Activated CD8-positive, alpha-beta T cell treated with anti-CD3 and anti-CD28 coated beads, Interleukin-2, amount 10 ng/mL, durations not matched to agents 7 days and 5 days (primary cell): Measurements from ENCODE around the gene DEF6. TPM values are rescaled to one million over a fixed set of nuclear protein-coding genes. Genes with fewer than 3 reads are reported as not detected.
A peak's percentile ranks its signal among the peaks of the same experiment; 100 is the strongest.

Experiments
- ATAC-seq: fragments of 150-1000 bp; cut with Tn5 transposase; one replicate; pipeline ENCODE4 v1.10.0; 2021; ENCODE audit warnings: moderate library complexity
- CTCF ChIA-PET: fragments of 350-600 bp; sonication (Branson Sonifier 250); formaldehyde crosslinking; loops from one replicate; lab custom pipeline; 2021; ENCODE audit warnings: antibody characterized with exemption; lab: Charles Lee
- POLR2A ChIA-PET: fragments of 350-600 bp; sonication (Branson Sonifier 250); formaldehyde crosslinking; loops from one replicate; lab custom pipeline; 2021; ENCODE audit warnings: antibody characterized with exemption; lab: Charles Lee
- DNase-seq: peaks from one replicate; pipeline ENCODE4 v3.0.0-alpha.2; 2020
- H3K27ac Mint-ChIP-seq: one replicate; pipeline ENCODE4 v1.8.0; 2021; ENCODE audit warnings: mild to moderate bottlenecking, mixed read lengths
- H3K27me3 Mint-ChIP-seq: one replicate; pipeline ENCODE4 v1.8.0; 2021; ENCODE audit warnings: low read depth, mixed read lengths
- H3K36me3 Mint-ChIP-seq: one replicate; pipeline ENCODE4 v1.8.0; 2021; ENCODE audit warnings: low read depth, mixed read lengths
- H3K4me1 Mint-ChIP-seq: one replicate; pipeline ENCODE4 v1.8.0; 2021; ENCODE audit warnings: low read depth, mixed read lengths
- H3K4me3 Mint-ChIP-seq: one replicate; pipeline ENCODE4 v1.8.0; 2021; ENCODE audit warnings: mild to moderate bottlenecking, mixed read lengths
- H3K9me3 Mint-ChIP-seq: one replicate; pipeline ENCODE4 v1.8.0; 2022; ENCODE audit warnings: mixed read lengths; ENCODE audit not compliant: insufficient read depth
- total RNA-seq, 2 experiments: library from RNA; stranded (reverse); gene quantifications; one replicate each; pipeline ENCODE4 v1.2.3, GENCODE V29; 2021

DEF6 gene
- total RNA-seq, 2 experiments from 2014 or later = 191 to 195 TPM

GRCh38 chr6:35351422-35351821 is 53.8 kb downstream of the DEF6 start:
- H3K36me3 Mint-ChIP-seq = peaks cover 75% of the 10 kb centered on the region
- no peaks in the 10 kb centered on the region for H3K27me3 Mint-ChIP-seq
- no peak for ATAC-seq
- no peaks in the 10 kb centered on the region for H3K9me3 Mint-ChIP-seq
- CTCF ChIA-PET = interaction anchor here (0.6 to 1.1 kb wide), 4 partner anchors 10 to 233 kb away, joined by 3 to 5 read pairs (median 4); partner anchors contain the start of genes DEF6 and PPARD
- no peak for DNase-seq
- POLR2A ChIA-PET = no interaction called here
- no peak overlapping the region for H3K27ac Mint-ChIP-seq
- peaks cover 39% of the 10 kb centered on the region for H3K4me1 Mint-ChIP-seq
- no peak overlapping the region for H3K4me3 Mint-ChIP-seq

- Mint-ChIP-seq H3K4me3 (no peak overlapping the region), H3K36me3 (peaks cover 75% of the 10 kb centered on the region), H3K4me1 (peaks cover 29% of the 10 kb centered on the region), H3K27ac (no peak overlapping the region), H3K27me3 (no peaks in the 10 kb centered on the region), H3K9me3 (no peaks in the 10 kb centered on the region)
- ChIA-PET CTCF (no interaction called here), POLR2A (no interaction called here)
- ATAC-seq (no peak), DNase-seq (no peak)
Measured at GRCh38 chr6:35352735-35353134, 55.1 kb downstream of the DEF6 start.

- POLR2A ChIA-PET = no interaction called here
- ATAC-seq = no peak
- Mint-ChIP-seq H3K36me3 (peaks cover 75% of the 10 kb centered on the region), H3K27ac (no peak overlapping the region), H3K4me3 (no peak overlapping the region), H3K9me3 (no peaks in the 10 kb centered on the region), H3K27me3 (no peaks in the 10 kb centered on the region), H3K4me1 (peaks cover 28% of the 10 kb centered on the region)
- CTCF ChIA-PET = interaction anchor here (1.0 to 1.2 kb wide), 2 partner anchors 27 to 65 kb away, joined by 4 to 5 read pairs; no protein-coding TSS in a partner anchor
- no peak for DNase-seq
Measured at GRCh38 chr6:35354361-35355135, 56.9 kb downstream of the DEF6 start.

GRCh38 chr6:35356391-35356790 is 58.8 kb downstream of the DEF6 start:
- ATAC-seq (no peak), DNase-seq (no peak)
- Mint-ChIP-seq H3K9me3 (no peaks in the 10 kb centered on the region), H3K4me1 (peaks cover 30% of the 10 kb centered on the region), H3K4me3 (no peak overlapping the region), H3K27ac (no peak overlapping the region), H3K36me3 (peaks cover 72% of the 10 kb centered on the region), H3K27me3 (no peaks in the 10 kb centered on the region)
- ChIA-PET CTCF (interaction anchor here (0.9 to 1.8 kb wide), 5 partner anchors 12 to 196 kb away, joined by 3 to 4 read pairs (median 3); no protein-coding TSS in a partner anchor), POLR2A (no interaction called here)

GRCh38 chr6:35357677-35358076 is 60.1 kb downstream of the DEF6 start:
- no peaks in the 10 kb centered on the region for H3K9me3 Mint-ChIP-seq
- POLR2A ChIA-PET = no interaction called here
- H3K4me3 Mint-ChIP-seq = no peak overlapping the region
- no peaks in the 10 kb centered on the region for H3K27me3 Mint-ChIP-seq
- H3K27ac Mint-ChIP-seq = no peak overlapping the region
- H3K4me1 Mint-ChIP-seq = peaks cover 38% of the 10 kb centered on the region
- H3K36me3 Mint-ChIP-seq = peaks cover 61% of the 10 kb centered on the region
- ATAC-seq = no peak
- CTCF ChIA-PET = interaction anchor here (1.8 kb wide), 1 partner anchor 195 kb away, joined by 3 read pairs; no protein-coding TSS in a partner anchor
- DNase-seq = no peak

GRCh38 chr6:35358086-35358485 is 60.5 kb downstream of the DEF6 start:
- ATAC-seq (no peak), DNase-seq (no peak)
- Mint-ChIP-seq H3K4me3 (no peak overlapping the region), H3K4me1 (peaks cover 43% of the 10 kb centered on the region), H3K9me3 (no peaks in the 10 kb centered on the region), H3K27me3 (no peaks in the 10 kb centered on the region), H3K36me3 (peaks cover 57% of the 10 kb centered on the region), H3K27ac (peak overlapping the region; percentile 36)
- ChIA-PET POLR2A (no interaction called here), CTCF (interaction anchor here (1.8 kb wide), 1 partner anchor 194 kb away, joined by 3 read pairs; no protein-coding TSS in a partner anchor)

GRCh38 chr6:35359346-35359743 is 61.7 kb downstream of the DEF6 start:
- Mint-ChIP-seq H3K27ac (no peak overlapping the region), H3K4me3 (no peak overlapping the region), H3K36me3 (peaks cover 50% of the 10 kb centered on the region), H3K27me3 (no peaks in the 10 kb centered on the region), H3K4me1 (peaks cover 45% of the 10 kb centered on the region), H3K9me3 (no peaks in the 10 kb centered on the region)
- ChIA-PET POLR2A (no interaction called here), CTCF (no interaction called here)
- ATAC-seq (no peak), DNase-seq (no peak)

GRCh38 chr6:35359744-35360348 is 62.2 kb downstream of the DEF6 start:
- Mint-ChIP-seq H3K27me3 (no peaks in the 10 kb centered on the region), H3K4me1 (peaks cover 41% of the 10 kb centered on the region), H3K36me3 (peaks cover 45% of the 10 kb centered on the region), H3K9me3 (no peaks in the 10 kb centered on the region), H3K27ac (peak overlapping the region; percentile 17), H3K4me3 (no peak overlapping the region)
- POLR2A ChIA-PET = no interaction called here
- ATAC-seq (no peak), DNase-seq (no peak)
- CTCF ChIA-PET = interaction anchor here (2.1 kb wide), 1 partner anchor 49 kb away, joined by 5 read pairs; no protein-coding TSS in a partner anchor

GRCh38 chr6:35360349-35361138 is 62.9 kb downstream of the DEF6 start:
- Mint-ChIP-seq H3K27ac (peak overlapping the region; percentile 17), H3K9me3 (no peaks in the 10 kb centered on the region), H3K4me3 (no peak overlapping the region), H3K4me1 (peaks cover 39% of the 10 kb centered on the region), H3K36me3 (peaks cover 41% of the 10 kb centered on the region), H3K27me3 (no peaks in the 10 kb centered on the region)
- DNase-seq = no peak
- ChIA-PET POLR2A (no interaction called here), CTCF (interaction anchor here (1.8 to 2.1 kb wide), 2 partner anchors 19 to 48 kb away, joined by 5 read pairs; partner anchors contain the start of gene PPARD)
- ATAC-seq = no peak

- Mint-ChIP-seq H3K9me3 (no peaks in the 10 kb centered on the region), H3K4me1 (peaks cover 50% of the 10 kb centered on the region), H3K27ac (no peak overlapping the region), H3K27me3 (no peaks in the 10 kb centered on the region), H3K4me3 (no peak overlapping the region), H3K36me3 (peaks cover 38% of the 10 kb centered on the region)
- ChIA-PET CTCF (interaction anchor here (1.8 to 2.1 kb wide), 2 partner anchors 20 to 46 kb away, joined by 5 read pairs; partner anchors contain the start of gene PPARD), POLR2A (interaction anchor here (0.8 kb wide), 1 partner anchor 15 kb away, joined by 3 read pairs; no protein-coding TSS in a partner anchor)
- ATAC-seq (no peak), DNase-seq (no peak)
Measured at GRCh38 chr6:35362200-35362599, 64.6 kb downstream of the DEF6 start.

GRCh38 chr6:35363293-35363750 is 65.7 kb downstream of the DEF6 start:
- Mint-ChIP-seq H3K36me3 (peaks cover 39% of the 10 kb centered on the region), H3K27ac (peak overlapping the region; percentile 6), H3K9me3 (no peaks in the 10 kb centered on the region), H3K4me3 (no peak overlapping the region), H3K4me1 (peaks cover 56% of the 10 kb centered on the region), H3K27me3 (no peaks in the 10 kb centered on the region)
- ChIA-PET CTCF (no interaction called here), POLR2A (no interaction called here)
- DNase-seq (no peak), ATAC-seq (no peak)
